OCI-LY3 (cell line): Measurements from ENCODE around the gene LMNTD2.

Experiments used
- EZH2phosphoT487 ChIP-seq: fragments of 200-600 bp; shearing (Covaris generic); IDR thresholded peaks from 2 replicates; pipeline ENCODE4 v1.6.1; 2018; ENCODE audit warnings: antibody characterized with exemption, mixed run types, low read depth
- TF ChIP-seq, protein P1 (sequence below): fragments of 200-600, 300-600 bp; sonication (generic); IDR thresholded peaks from 2 replicates; pipeline ENCODE4 v1.5.1; 2014; ENCODE audit warnings: antibody characterized with exemption, low read length, low read depth

DNA sequence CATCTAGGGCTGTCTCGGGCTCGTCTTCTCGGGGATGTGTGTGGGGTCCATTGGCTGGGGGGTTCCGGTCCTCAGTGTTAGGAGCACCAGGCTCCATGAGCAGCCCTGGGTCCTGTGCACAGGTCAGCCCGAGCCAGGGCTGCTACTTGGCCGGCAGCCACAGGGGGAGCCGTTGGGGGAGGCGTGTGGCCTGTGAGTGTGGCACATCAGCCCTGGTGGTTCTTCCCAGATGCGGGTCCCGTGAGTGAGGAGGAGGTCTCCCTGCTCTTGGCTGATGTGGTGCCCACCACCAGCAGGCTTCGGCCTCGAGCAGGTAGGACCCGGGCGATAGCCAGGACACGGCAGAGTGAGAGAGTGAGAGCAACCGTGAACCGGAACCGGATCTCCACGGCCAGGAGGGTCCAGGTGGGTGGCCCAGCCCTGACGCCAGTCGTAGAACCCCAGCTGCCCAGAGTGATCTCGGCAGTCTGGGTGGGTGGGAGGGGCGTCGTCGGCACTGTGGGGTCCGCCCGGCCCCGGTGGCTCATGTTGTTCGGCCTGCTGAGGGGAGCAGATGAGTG, 36.7 kb upstream of the LMNTD2 start:
- TF ChIP-seq, protein P1, sequence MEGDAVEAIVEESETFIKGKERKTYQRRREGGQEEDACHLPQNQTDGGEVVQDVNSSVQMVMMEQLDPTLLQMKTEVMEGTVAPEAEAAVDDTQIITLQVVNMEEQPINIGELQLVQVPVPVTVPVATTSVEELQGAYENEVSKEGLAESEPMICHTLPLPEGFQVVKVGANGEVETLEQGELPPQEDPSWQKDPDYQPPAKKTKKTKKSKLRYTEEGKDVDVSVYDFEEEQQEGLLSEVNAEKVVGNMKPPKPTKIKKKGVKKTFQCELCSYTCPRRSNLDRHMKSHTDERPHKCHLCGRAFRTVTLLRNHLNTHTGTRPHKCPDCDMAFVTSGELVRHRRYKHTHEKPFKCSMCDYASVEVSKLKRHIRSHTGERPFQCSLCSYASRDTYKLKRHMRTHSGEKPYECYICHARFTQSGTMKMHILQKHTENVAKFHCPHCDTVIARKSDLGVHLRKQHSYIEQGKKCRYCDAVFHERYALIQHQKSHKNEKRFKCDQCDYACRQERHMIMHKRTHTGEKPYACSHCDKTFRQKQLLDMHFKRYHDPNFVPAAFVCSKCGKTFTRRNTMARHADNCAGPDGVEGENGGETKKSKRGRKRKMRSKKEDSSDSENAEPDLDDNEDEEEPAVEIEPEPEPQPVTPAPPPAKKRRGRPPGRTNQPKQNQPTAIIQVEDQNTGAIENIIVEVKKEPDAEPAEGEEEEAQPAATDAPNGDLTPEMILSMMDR, result no peak
- TF ChIP-seq EZH2phosphoT487, result no peak
